HepG2 (cell line): ENCODE data around the gene HOXA6. TPM values are rescaled to one million over a fixed set of nuclear protein-coding genes. Genes with fewer than 3 reads are reported as not detected.

Experiments
- ATF1 ChIP-seq: IDR thresholded peaks from 2 replicates; pipeline ENCODE4 v1.6.1; 2016; ENCODE audit warnings: mild to moderate bottlenecking, control low read depth
- HIVEP1 ChIP-seq: sonication (generic); formaldehyde crosslinking; IDR thresholded peaks from 2 replicates; pipeline ENCODE4 v1.4.0; 2020; ENCODE audit warnings: mild to moderate bottlenecking, missing genetic modification reagents
- IRF2 ChIP-seq: IDR thresholded peaks from 2 replicates; pipeline ENCODE4 v1.6.1; 2018; ENCODE audit warnings: missing genetic modification reagents, missing compliant biosample characterization
- NBN ChIP-seq: fragments of 450-650 bp; conservative IDR thresholded peaks from 2 replicates; pipeline ENCODE4 v1.6.1; 2017
- NR2C2 ChIP-seq: sonication (generic); formaldehyde crosslinking; IDR thresholded peaks from 2 replicates; pipeline ENCODE4 v1.4.0; 2020; ENCODE audit warnings: missing genetic modification reagents, mild to moderate bottlenecking, moderate library complexity, borderline replicate concordance
- PHF5A ChIP-seq: IDR thresholded peaks from one replicate; pipeline ENCODE4 v1.6.1; 2018; ENCODE audit warnings: low read depth, missing genetic modification reagents; ENCODE audit not compliant: unreplicated experiment
- POLR2A ChIP-seq, 2 experiments: IDR thresholded peaks; 2 replicates each; pipeline ENCODE4 v1.6.1; 2011; ENCODE audit warnings: low read depth in 2 of 2, low read length in 2 of 2, mild to moderate bottlenecking in 1 of 2, moderate library complexity in 1 of 2; ENCODE audit not compliant: insufficient read depth in 1 of 2
- RARG ChIP-seq: sonication (generic); formaldehyde crosslinking; IDR thresholded peaks from 2 replicates; pipeline ENCODE4 v1.4.0; 2020; ENCODE audit warnings: low read depth, mild to moderate bottlenecking, missing genetic modification reagents
- SALL1 ChIP-seq: sonication (generic); formaldehyde crosslinking; IDR thresholded peaks from 2 replicates; pipeline ENCODE4 v1.8.0; 2022; ENCODE audit warnings: mild to moderate bottlenecking, missing genetic modification reagents
- SAP130 ChIP-seq: IDR thresholded peaks from 2 replicates; pipeline ENCODE4 v1.6.1; 2016; ENCODE audit warnings: low read depth
- TCF7 ChIP-seq: sonication (generic); IDR thresholded peaks from 2 replicates; pipeline ENCODE4 v1.6.1; 2016; ENCODE audit warnings: antibody characterized with exemption, low read depth
- UBTF ChIP-seq: sonication (generic); formaldehyde crosslinking; IDR thresholded peaks from 2 replicates; pipeline ENCODE4 v1.4.0; 2020; ENCODE audit warnings: mild to moderate bottlenecking, missing genetic modification reagents
- XRCC5 ChIP-seq: fragments of 200-400 bp; formaldehyde crosslinking; optimal IDR thresholded peaks from 2 replicates; pipeline ENCODE3; 2017; ENCODE audit warnings: mild to moderate bottlenecking, low read length
- YY1 ChIP-seq: IDR thresholded peaks from 2 replicates; pipeline ENCODE4 v1.6.1; 2011; ENCODE audit warnings: low read length, low read depth, moderate library complexity, mild to moderate bottlenecking; ENCODE audit not compliant: insufficient read depth, insufficient replicate concordance
- ZBTB7B ChIP-seq: sonication (generic); formaldehyde crosslinking; IDR thresholded peaks from 2 replicates; pipeline ENCODE4 v1.4.0; 2020; ENCODE audit warnings: missing genetic modification reagents
- ZFY ChIP-seq: sonication (generic); formaldehyde crosslinking; IDR thresholded peaks from 2 replicates; pipeline ENCODE4 v1.4.0; 2020; ENCODE audit warnings: missing genetic modification reagents
- ZNF503 ChIP-seq: sonication (generic); formaldehyde crosslinking; IDR thresholded peaks from 2 replicates; pipeline ENCODE4 v1.4.0; 2020; ENCODE audit warnings: missing genetic modification reagents
- polyA plus RNA-seq, 8 experiments: library from polyadenylated mRNA; depleted of rRNA in 3 of 8; stranded (reverse) in 7 of 8; unstranded in 1 of 8; fragments of >200 nt; fragmentation: Illumina TruSeq in 4 of 8; extraction: Trizol in 4 of 8; gene quantifications; 2 replicates each; pipeline versions ENCODE4 v1.2.1 to v1.2.3, GENCODE V29; 2011 to 2016; ENCODE audit warnings: low read depth in 4 of 8, missing spikeins in 1 of 8, mixed read lengths in 1 of 8; ENCODE audit not compliant: insufficient read depth in 1 of 8
- total RNA-seq, 5 experiments: library from RNA; depleted of rRNA; stranded (reverse); fragments of >200 nt; fragmentation: Illumina TruSeq; extraction: Trizol; gene quantifications; 2 replicates each; pipeline ENCODE4 v1.2.3, GENCODE V29; 2016; ENCODE audit warnings: low read depth in 1 of 5
- TF ChIP-seq, protein P1 (sequence below): sonication (generic); formaldehyde crosslinking; IDR thresholded peaks from 2 replicates; pipeline ENCODE4 v1.4.0; 2020; ENCODE audit warnings: missing genetic modification reagents
- TF ChIP-seq, protein P2 (sequence below): sonication (generic); formaldehyde crosslinking; IDR thresholded peaks from 2 replicates; pipeline ENCODE4 v1.8.1; 2022; ENCODE audit warnings: low read depth, mild to moderate bottlenecking, missing genetic modification reagents
- TF ChIP-seq, protein P3 (sequence below): sonication (generic); formaldehyde crosslinking; IDR thresholded peaks from 2 replicates; pipeline ENCODE4 v1.8.0; 2022; ENCODE audit warnings: mild to moderate bottlenecking, missing genetic modification reagents; ENCODE audit not compliant: insufficient replicate concordance

Gene HOXA6
- total and polyA plus RNA-seq, 2 of the 13 experiments (the other 11 are each of a cell fraction or from before 2014, with no cell fraction given), result 1.3 to 1.5 TPM

- TF ChIP-seq TCF7, result no peak
- peak; percentile 44 for TF ChIP-seq XRCC5
- peak; percentile 34; the same call in 1 of the 2 replicates for TF ChIP-seq ZBTB7B (CRISPR knock-in tag)
- peak; percentile 46; the same call in 1 of the 2 replicates for TF ChIP-seq SAP130 (CRISPR knock-in tag)
- no peak for TF ChIP-seq NBN
- TF ChIP-seq, protein P1, sequence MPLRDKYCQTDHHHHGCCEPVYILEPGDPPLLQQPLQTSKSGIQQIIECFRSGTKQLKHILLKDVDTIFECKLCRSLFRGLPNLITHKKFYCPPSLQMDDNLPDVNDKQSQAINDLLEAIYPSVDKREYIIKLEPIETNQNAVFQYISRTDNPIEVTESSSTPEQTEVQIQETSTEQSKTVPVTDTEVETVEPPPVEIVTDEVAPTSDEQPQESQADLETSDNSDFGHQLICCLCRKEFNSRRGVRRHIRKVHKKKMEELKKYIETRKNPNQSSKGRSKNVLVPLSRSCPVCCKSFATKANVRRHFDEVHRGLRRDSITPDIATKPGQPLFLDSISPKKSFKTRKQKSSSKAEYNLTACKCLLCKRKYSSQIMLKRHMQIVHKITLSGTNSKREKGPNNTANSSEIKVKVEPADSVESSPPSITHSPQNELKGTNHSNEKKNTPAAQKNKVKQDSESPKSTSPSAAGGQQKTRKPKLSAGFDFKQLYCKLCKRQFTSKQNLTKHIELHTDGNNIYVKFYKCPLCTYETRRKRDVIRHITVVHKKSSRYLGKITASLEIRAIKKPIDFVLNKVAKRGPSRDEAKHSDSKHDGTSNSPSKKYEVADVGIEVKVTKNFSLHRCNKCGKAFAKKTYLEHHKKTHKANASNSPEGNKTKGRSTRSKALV (CRISPR knock-in tag), result 0 out of 2 replicates have a peak, but pooled peaks have one; percentile 44
- TF ChIP-seq PHF5A, result no peak
- peak; percentile 42; the same call in 1 of the 2 replicates for TF ChIP-seq SALL1 (CRISPR knock-in tag)
- peak; percentile 35 to 37; a peak in 3 of 4 replicates for TF ChIP-seq POLR2A (IDR thresholded peaks at IDR 0.05; ENCODE audit: insufficient read depth in 1 of 2, low read depth in 2 of 2, low read length in 2 of 2)
- TF ChIP-seq ATF1 (CRISPR knock-in tag), result no peak
- TF ChIP-seq UBTF, result 0 out of 2 replicates have a peak, but pooled peaks have one; percentile 5
- TF ChIP-seq ZFY, result 0 out of 2 replicates have a peak, but pooled peaks have one; percentile 32
- TF ChIP-seq, protein P2, sequence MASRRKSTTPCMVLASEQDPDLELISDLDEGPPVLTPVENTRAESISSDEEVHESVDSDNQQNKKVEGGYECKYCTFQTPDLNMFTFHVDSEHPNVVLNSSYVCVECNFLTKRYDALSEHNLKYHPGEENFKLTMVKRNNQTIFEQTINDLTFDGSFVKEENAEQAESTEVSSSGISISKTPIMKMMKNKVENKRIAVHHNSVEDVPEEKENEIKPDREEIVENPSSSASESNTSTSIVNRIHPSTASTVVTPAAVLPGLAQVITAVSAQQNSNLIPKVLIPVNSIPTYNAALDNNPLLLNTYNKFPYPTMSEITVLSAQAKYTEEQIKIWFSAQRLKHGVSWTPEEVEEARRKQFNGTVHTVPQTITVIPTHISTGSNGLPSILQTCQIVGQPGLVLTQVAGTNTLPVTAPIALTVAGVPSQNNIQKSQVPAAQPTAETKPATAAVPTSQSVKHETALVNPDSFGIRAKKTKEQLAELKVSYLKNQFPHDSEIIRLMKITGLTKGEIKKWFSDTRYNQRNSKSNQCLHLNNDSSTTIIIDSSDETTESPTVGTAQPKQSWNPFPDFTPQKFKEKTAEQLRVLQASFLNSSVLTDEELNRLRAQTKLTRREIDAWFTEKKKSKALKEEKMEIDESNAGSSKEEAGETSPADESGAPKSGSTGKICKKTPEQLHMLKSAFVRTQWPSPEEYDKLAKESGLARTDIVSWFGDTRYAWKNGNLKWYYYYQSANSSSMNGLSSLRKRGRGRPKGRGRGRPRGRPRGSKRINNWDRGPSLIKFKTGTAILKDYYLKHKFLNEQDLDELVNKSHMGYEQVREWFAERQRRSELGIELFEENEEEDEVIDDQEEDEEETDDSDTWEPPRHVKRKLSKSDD, result no peak
- TF ChIP-seq ZNF503 (CRISPR knock-in tag), result no peak
- TF ChIP-seq IRF2 (CRISPR knock-in tag), result peak; percentile 51; the same call in 1 of the 2 replicates
- TF ChIP-seq, protein P3, sequence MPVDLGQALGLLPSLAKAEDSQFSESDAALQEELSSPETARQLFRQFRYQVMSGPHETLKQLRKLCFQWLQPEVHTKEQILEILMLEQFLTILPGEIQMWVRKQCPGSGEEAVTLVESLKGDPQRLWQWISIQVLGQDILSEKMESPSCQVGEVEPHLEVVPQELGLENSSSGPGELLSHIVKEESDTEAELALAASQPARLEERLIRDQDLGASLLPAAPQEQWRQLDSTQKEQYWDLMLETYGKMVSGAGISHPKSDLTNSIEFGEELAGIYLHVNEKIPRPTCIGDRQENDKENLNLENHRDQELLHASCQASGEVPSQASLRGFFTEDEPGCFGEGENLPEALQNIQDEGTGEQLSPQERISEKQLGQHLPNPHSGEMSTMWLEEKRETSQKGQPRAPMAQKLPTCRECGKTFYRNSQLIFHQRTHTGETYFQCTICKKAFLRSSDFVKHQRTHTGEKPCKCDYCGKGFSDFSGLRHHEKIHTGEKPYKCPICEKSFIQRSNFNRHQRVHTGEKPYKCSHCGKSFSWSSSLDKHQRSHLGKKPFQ (CRISPR knock-in tag), result peak; percentile 41
- TF ChIP-seq HIVEP1 (CRISPR knock-in tag), result 0 out of 2 replicates have a peak, but pooled peaks have one; percentile 13
- 0 out of 2 replicates have a peak, but pooled peaks have one; percentile 21 for TF ChIP-seq NR2C2 (CRISPR knock-in tag)
- TF ChIP-seq YY1, result no peak
- no peak for TF ChIP-seq RARG (CRISPR knock-in tag)
Measured at GRCh38 chr7:27123007-27123476, 24.5 kb downstream of the HOXA6 start (continued).
